Measurements from ENCODE around the gene LRRC49.

LRRC49 gene

GRCh38 chr15:70947351-70948335 lies 55.0 kb downstream of the LRRC49 start:
- Histone ChIP-seq H3K9ac (ENCODE audit: low read length) (no peak overlapping the region), H3K79me2 (ENCODE audit: insufficient read depth, low read length) (no peaks in the 10 kb centered on the region), H4K20me1 (ENCODE audit: insufficient read depth, low read length) (no peaks in the 10 kb centered on the region), H2AFZ (ENCODE audit: low read length) (no peak overlapping the region), H3K27ac (ENCODE audit: low read depth, low read length, poor library complexity, severe bottlenecking) (no peak overlapping the region), H3F3A (ENCODE audit: insufficient read depth, low read length) (no peaks in the 10 kb centered on the region), H3K4me1 (ENCODE audit: insufficient read depth, low read length, severe bottlenecking) (no peaks in the 10 kb centered on the region), H3K36me3 (ENCODE audit: insufficient read depth, low read length) (no peaks in the 10 kb centered on the region), H3K27me3 (ENCODE audit: insufficient read depth, low read length) (no peaks in the 10 kb centered on the region), H3K9me2 (ENCODE audit: low read depth, low read length) (no peaks in the 10 kb centered on the region), H3K9me3 (ENCODE audit: low read length) (no peaks in the 10 kb centered on the region), H3K4me3 (ENCODE audit: low read depth, low read length, poor library complexity, severe bottlenecking) (no peak overlapping the region), H3K4me2 (ENCODE audit: low read length) (no peak overlapping the region)
- TF ChIP-seq CTCF (IDR thresholded peaks at IDR 0.05; ENCODE audit: low read length) (no peak), EZH2 (IDR thresholded peaks at IDR 0.05; ENCODE audit: borderline replicate concordance, low read length) (no peak)

GRCh38 chr15:70950953-70951352 lies 58.3 kb downstream of the LRRC49 start:
- H3K9me3 ChIP-seq (ENCODE audit: low read length): no peaks in the 10 kb centered on the region
- no peak overlapping the region for H3K27ac ChIP-seq (ENCODE audit: low read depth, low read length, poor library complexity, severe bottlenecking)
- no peaks in the 10 kb centered on the region for H4K20me1 ChIP-seq (ENCODE audit: insufficient read depth, low read length)
- H3K36me3 ChIP-seq (ENCODE audit: insufficient read depth, low read length): no peaks in the 10 kb centered on the region
- H3K9ac ChIP-seq (ENCODE audit: low read length): no peak overlapping the region
- no peak overlapping the region for H2AFZ ChIP-seq (ENCODE audit: low read length)
- H3F3A ChIP-seq (ENCODE audit: insufficient read depth, low read length): no peaks in the 10 kb centered on the region
- no peaks in the 10 kb centered on the region for H3K27me3 ChIP-seq (ENCODE audit: insufficient read depth, low read length)
- no peaks in the 10 kb centered on the region for H3K79me2 ChIP-seq (ENCODE audit: insufficient read depth, low read length)
- H3K4me1 ChIP-seq (ENCODE audit: insufficient read depth, low read length, severe bottlenecking): no peaks in the 10 kb centered on the region
- H3K4me2 ChIP-seq (ENCODE audit: low read length): no peak overlapping the region
- H3K9me2 ChIP-seq (ENCODE audit: low read depth, low read length): no peaks in the 10 kb centered on the region
- no peak overlapping the region for H3K4me3 ChIP-seq (ENCODE audit: low read depth, low read length, poor library complexity, severe bottlenecking)
- no peak for TF ChIP-seq CTCF (IDR thresholded peaks at IDR 0.05; ENCODE audit: low read length)
- no peak for TF ChIP-seq EZH2 (IDR thresholded peaks at IDR 0.05; ENCODE audit: borderline replicate concordance, low read length)

GRCh38 chr15:70954171-70954570 lies 61.5 kb downstream of the LRRC49 start:
- no peak overlapping the region for H3K27ac ChIP-seq (ENCODE audit: low read depth, low read length, poor library complexity, severe bottlenecking)
- no peaks in the 10 kb centered on the region for H4K20me1 ChIP-seq (ENCODE audit: insufficient read depth, low read length)
- no peaks in the 10 kb centered on the region for H3K9me3 ChIP-seq (ENCODE audit: low read length)
- H2AFZ ChIP-seq (ENCODE audit: low read length): no peak overlapping the region
- H3K27me3 ChIP-seq (ENCODE audit: insufficient read depth, low read length): no peaks in the 10 kb centered on the region
- H3K4me3 ChIP-seq (ENCODE audit: low read depth, low read length, poor library complexity, severe bottlenecking): no peak overlapping the region
- no peak overlapping the region for H3K4me2 ChIP-seq (ENCODE audit: low read length)
- no peak for TF ChIP-seq EZH2 (IDR thresholded peaks at IDR 0.05; ENCODE audit: borderline replicate concordance, low read length)
- TF ChIP-seq CTCF (IDR thresholded peaks at IDR 0.05; ENCODE audit: low read length): no peak
- no peaks in the 10 kb centered on the region for H3K9me2 ChIP-seq (ENCODE audit: low read depth, low read length)
- H3F3A ChIP-seq (ENCODE audit: insufficient read depth, low read length): no peaks in the 10 kb centered on the region
- H3K4me1 ChIP-seq (ENCODE audit: insufficient read depth, low read length, severe bottlenecking): no peaks in the 10 kb centered on the region
- no peak overlapping the region for H3K9ac ChIP-seq (ENCODE audit: low read length)
- H3K36me3 ChIP-seq (ENCODE audit: insufficient read depth, low read length): no peaks in the 10 kb centered on the region
- no peaks in the 10 kb centered on the region for H3K79me2 ChIP-seq (ENCODE audit: insufficient read depth, low read length)

All from OCI-LY1 (cell line).